ENCODE data around the gene GRWD1.

DNA sequence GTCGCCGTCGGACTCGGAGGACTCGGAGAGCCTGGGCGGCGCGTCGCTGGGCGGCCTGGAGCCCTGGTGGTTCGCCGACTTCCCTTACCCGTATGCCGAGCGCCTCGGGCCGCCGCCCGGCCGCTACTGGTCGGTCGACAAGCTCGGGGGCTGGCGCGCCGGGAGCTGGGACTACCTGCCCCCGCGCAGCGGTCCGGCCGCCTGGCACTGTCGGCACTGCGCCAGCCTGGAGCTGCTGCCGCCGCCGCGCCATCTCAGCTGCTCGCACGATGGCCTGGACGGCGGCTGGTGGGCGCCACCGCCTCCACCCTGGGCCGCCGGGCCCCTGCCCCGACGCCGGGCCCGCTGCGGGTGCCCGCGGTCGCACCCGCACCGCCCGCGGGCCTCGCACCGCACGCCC is 2.5 kb upstream of the GRWD1 start:
- TF ChIP-seq CTCF (IDR thresholded peaks at IDR 0.05; ENCODE audit: insufficient read depth, low read depth, low read length) (no peak), EZH2 (IDR thresholded peaks at IDR 0.05; ENCODE audit: insufficient read depth, low read length) (peak; percentile 54)

Data from astrocyte (in vitro differentiated cells and primary cell).